Endothelial cell of umbilical vein (primary cell): ENCODE measurements around the gene TMEM89. TPM values are rescaled to one million over a fixed set of nuclear protein-coding genes. Genes with fewer than 3 reads are reported as not detected.

Experiments used
- BruUV-seq: library from RNA; stranded (reverse); fragments of 400-500 nt; replicated peaks from 2 replicates; lab custom pipeline; 2021; lab: Mats Ljungman, UMichigan
- CTCF ChIA-PET: fragments of 300-600, 350-600 bp; sonication (Branson Sonifier 250); formaldehyde crosslinking; loops from one replicate; lab custom pipeline; 2021; ENCODE audit warnings: antibody characterized with exemption, inconsistent platforms; lab: Charles Lee
- POLR2A ChIA-PET: fragments of 300-600, 350-600 bp; sonication (Branson Sonifier 250); formaldehyde crosslinking; loops from one replicate; lab custom pipeline; 2021; ENCODE audit warnings: antibody characterized with exemption, inconsistent platforms; lab: Charles Lee
- DNase-seq: peaks from one replicate; pipeline ENCODE4 v3.0.0-alpha.2; 2011; ENCODE audit warnings: low read depth, low spot score
- FAIRE-seq: peaks from 2 replicates; lab custom pipeline; 2011; peaks lifted over from hg19 to GRCh38; lab: Jason Lieb, UNC
- H2AFZ ChIP-seq: 2 replicates; pipeline ENCODE4 v1.6.0; 2012; ENCODE audit warnings: low read depth, low read length, control low read depth, inconsistent platforms
- H3K27ac ChIP-seq: 2 replicates; pipeline ENCODE4 v1.5.1; 2011; ENCODE audit warnings: low read depth, mild to moderate bottlenecking, control low read depth, low read length, moderate library complexity; ENCODE audit not compliant: insufficient read depth
- H3K27me3 ChIP-seq, 2 experiments: 2 replicates each; pipeline versions ENCODE4 v1.6.0 to v1.6.1; 2011; ENCODE audit warnings: low read length in 2 of 2, mixed read lengths in 1 of 2; ENCODE audit not compliant: control insufficient read depth in 2 of 2, insufficient read depth in 2 of 2
- H3K36me3 ChIP-seq, 2 experiments: 2 replicates in 1 of 2; 3 replicates in 1 of 2; pipeline ENCODE4 v1.5.1; 2011; ENCODE audit warnings: low read length in 2 of 2, mild to moderate bottlenecking in 1 of 2, moderate library complexity in 1 of 2; ENCODE audit not compliant: control insufficient read depth in 2 of 2, insufficient read depth in 2 of 2; ENCODE audit errors: extremely low read depth in 1 of 2
- H3K4me1 ChIP-seq: 3 replicates; pipeline ENCODE4 v1.5.1; 2011; ENCODE audit warnings: mild to moderate bottlenecking, low read length; ENCODE audit not compliant: control insufficient read depth, insufficient read depth; ENCODE audit errors: extremely low read depth
- H3K4me2 ChIP-seq: 2 replicates; pipeline ENCODE4 v1.6.1; 2011; ENCODE audit warnings: low read length, control low read depth, mixed read lengths; ENCODE audit not compliant: insufficient read depth
- H3K4me3 ChIP-seq, 3 experiments: fragments of 200-600 bp in 1 of 3; sonication (generic), shearing (Covaris generic) in 1 of 3; replicated peaks in 1 of 3; 2 replicates each; pipeline ENCODE4 v1.5.1; 2011 to 2016; ENCODE audit warnings: control low read depth in 3 of 3, low read length in 3 of 3, mild to moderate bottlenecking in 2 of 3, inconsistent platforms in 1 of 3, low read depth in 1 of 3, moderate library complexity in 1 of 3; ENCODE audit not compliant: insufficient read depth in 1 of 3
- H3K79me2 ChIP-seq: 2 replicates; pipeline ENCODE4 v1.6.0; 2012; ENCODE audit warnings: low read length, inconsistent platforms; ENCODE audit not compliant: control insufficient read depth, insufficient read depth
- H3K9ac ChIP-seq: replicated peaks from 2 replicates; pipeline ENCODE3; 2011; ENCODE audit warnings: low read length, control low read depth; ENCODE audit not compliant: insufficient read depth; ENCODE audit errors: extremely low read depth
- H3K9me1 ChIP-seq: replicated peaks from 3 replicates; pipeline ENCODE4 v1.6.0; 2011; ENCODE audit warnings: mild to moderate bottlenecking, low read length; ENCODE audit not compliant: control insufficient read depth, insufficient read depth; ENCODE audit errors: extremely low read depth
- H3K9me3 ChIP-seq: replicated peaks from 2 replicates; pipeline ENCODE4 v1.5.1; 2012; ENCODE audit warnings: low read length, inconsistent platforms; ENCODE audit not compliant: control insufficient read depth, insufficient read depth
- H4K20me1 ChIP-seq: replicated peaks from 2 replicates; pipeline ENCODE3; 2011; ENCODE audit warnings: mild to moderate bottlenecking, low read length; ENCODE audit not compliant: control insufficient read depth, insufficient read depth; ENCODE audit errors: extremely low read depth
- CTCF ChIP-seq, 2 donors: IDR thresholded peaks; 1 replicate in 1 of 2; 2 replicates in 1 of 2; pipeline ENCODE4 v1.5.1; 2011; ENCODE audit warnings: low read length in 2 of 2, mild to moderate bottlenecking in 2 of 2, moderate library complexity in 2 of 2, control low read depth in 1 of 2, inconsistent platforms in 1 of 2, low read depth in 1 of 2; ENCODE audit not compliant: insufficient read depth in 1 of 2; ENCODE audit errors: extremely low read depth in 1 of 2
- EZH2 ChIP-seq: IDR thresholded peaks from 2 replicates; pipeline ENCODE4 v1.6.1; 2012; ENCODE audit warnings: borderline replicate concordance, low read depth, mild to moderate bottlenecking, moderate library complexity, low read length, inconsistent platforms; ENCODE audit not compliant: severe bottlenecking
- FOS ChIP-seq: IDR thresholded peaks from 2 replicates; pipeline ENCODE4 v1.6.1; 2011; ENCODE audit warnings: mild to moderate bottlenecking, low read length, moderate library complexity, borderline replicate concordance; ENCODE audit not compliant: insufficient read depth
- GATA2 ChIP-seq: IDR thresholded peaks from 2 replicates; pipeline ENCODE4 v1.7.0; 2011; ENCODE audit warnings: low read depth, mild to moderate bottlenecking, moderate library complexity, mixed read lengths, low read length; ENCODE audit not compliant: insufficient read length, insufficient read depth
- JUN ChIP-seq: IDR thresholded peaks from 2 replicates; pipeline ENCODE4 v1.6.1; 2011; ENCODE audit warnings: borderline replicate concordance, low read depth; ENCODE audit not compliant: insufficient read length, insufficient read depth
- MAX ChIP-seq: IDR thresholded peaks from 2 replicates; pipeline ENCODE4 v1.6.1; 2011; ENCODE audit not compliant: insufficient read depth, insufficient read length
- MYC ChIP-seq: IDR thresholded peaks from one replicate; pipeline ENCODE4 v1.6.1; 2011; ENCODE audit warnings: mild to moderate bottlenecking, low read depth, low read length
- POLR2AphosphoS5 ChIP-seq: IDR thresholded peaks from 2 replicates; pipeline ENCODE4 v1.6.1; 2012; ENCODE audit warnings: low read depth, mild to moderate bottlenecking, control low read depth, low read length, moderate library complexity; ENCODE audit not compliant: insufficient read depth
- dilution Hi-C: fragments of 300-500 bp; cut with MboI; formaldehyde crosslinking; loops from one replicate; pipeline ENCODE4 v1.15.0; 2019; ENCODE audit warnings: low sequenced_read_pairs; ENCODE audit not compliant: extremely low pct_ligation_motif_present
- intact Hi-C: fragments of 100-400 bp; cut with micrococcal nuclease; formaldehyde crosslinking; loops from one replicate; pipeline ENCODE4 v1.10.0; 2022
- polyA plus RNA-seq, 4 experiments: library from polyadenylated mRNA; depleted of rRNA in 3 of 4; stranded (reverse) in 3 of 4; unstranded in 1 of 4; fragments of >200 nt; gene quantifications; 2 replicates each; pipeline versions ENCODE4 v1.2.1 to v1.2.3, GENCODE V29; 2011 to 2012; ENCODE audit warnings: missing spikeins in 1 of 4
- total RNA-seq: library from RNA; stranded (reverse); gene quantifications from 2 replicates; pipeline ENCODE4 v1.2.3, GENCODE V29; 2021

The TMEM89 gene
- total and polyA plus RNA-seq, 2 donors (not counting 3 experiments of a cell fraction or from before 2014, with no cell fraction given), result not detected

- H3K4me3 ChIP-seq, result peak overlapping the region in 2 of 3 experiments; percentile 18 to 46
- no peak overlapping the region for H3K27ac ChIP-seq
- no peak overlapping the region for H3K9ac ChIP-seq
- H3K79me2 ChIP-seq, result no peaks in the 10 kb centered on the region
- H3K4me2 ChIP-seq, result peak overlapping the region; percentile 35
- no peaks in the 10 kb centered on the region for H3K9me1 ChIP-seq
- ChIA-PET CTCF (interaction anchor here (0.7 to 5.1 kb wide), 6 partner anchors 12 to 257 kb away, joined by 3 to 32 read pairs (median 3); partner anchors contain the start of genes NCKIPSD, PFKFB4 and SLC26A6), POLR2A (no interaction called here)
- H3K9me3 ChIP-seq, result no peaks in the 10 kb centered on the region
- no peaks in the 10 kb centered on the region for H4K20me1 ChIP-seq
- FAIRE-seq (no peak), DNase-seq (no peak)
- peak overlapping the region; percentile 92 for H2AFZ ChIP-seq
- TF ChIP-seq EZH2 (no peak), MAX (no peak), CTCF (IDR thresholded peaks at IDR 0.05; ENCODE audit: extremely low read depth in 1 of 2, insufficient read depth in 1 of 2, low read depth in 1 of 2, low read length in 2 of 2) (no peak), GATA2 (no peak), JUN (no peak), FOS (no peak), MYC (no peak), POLR2AphosphoS5 (no peak)
- no TSS peak for BruUV-seq
- peaks cover 7% of the 10 kb centered on the region for H3K4me1 ChIP-seq
- intact Hi-C loops, result loop anchor here (1.0 to 2.0 kb wide), 5 partner anchors 22 to 256 kb away; partner anchors contain the start of genes SLC26A6 and UQCRC1
- H3K27me3 ChIP-seq, result peaks cover 0 to under 1% of the 10 kb centered on the region in 2 experiments
- dilution Hi-C loops, result no loop called here
- no peaks in the 10 kb centered on the region for H3K36me3 ChIP-seq
Measured at GRCh38 chr3:48656841-48657281, 35.3 kb upstream of the TMEM89 start.
